NCI-H345 treated with DMSO at 0.1 percent for 48 hours (cell line): ENCODE data around the gene ADGRV1.

ENCODE experiments used
- DNase-seq: peaks from one replicate; lab custom pipeline; 2025; ENCODE audit not compliant: unreplicated experiment; lab: John Stamatoyannopoulos, UW

The ADGRV1 gene, protein sequence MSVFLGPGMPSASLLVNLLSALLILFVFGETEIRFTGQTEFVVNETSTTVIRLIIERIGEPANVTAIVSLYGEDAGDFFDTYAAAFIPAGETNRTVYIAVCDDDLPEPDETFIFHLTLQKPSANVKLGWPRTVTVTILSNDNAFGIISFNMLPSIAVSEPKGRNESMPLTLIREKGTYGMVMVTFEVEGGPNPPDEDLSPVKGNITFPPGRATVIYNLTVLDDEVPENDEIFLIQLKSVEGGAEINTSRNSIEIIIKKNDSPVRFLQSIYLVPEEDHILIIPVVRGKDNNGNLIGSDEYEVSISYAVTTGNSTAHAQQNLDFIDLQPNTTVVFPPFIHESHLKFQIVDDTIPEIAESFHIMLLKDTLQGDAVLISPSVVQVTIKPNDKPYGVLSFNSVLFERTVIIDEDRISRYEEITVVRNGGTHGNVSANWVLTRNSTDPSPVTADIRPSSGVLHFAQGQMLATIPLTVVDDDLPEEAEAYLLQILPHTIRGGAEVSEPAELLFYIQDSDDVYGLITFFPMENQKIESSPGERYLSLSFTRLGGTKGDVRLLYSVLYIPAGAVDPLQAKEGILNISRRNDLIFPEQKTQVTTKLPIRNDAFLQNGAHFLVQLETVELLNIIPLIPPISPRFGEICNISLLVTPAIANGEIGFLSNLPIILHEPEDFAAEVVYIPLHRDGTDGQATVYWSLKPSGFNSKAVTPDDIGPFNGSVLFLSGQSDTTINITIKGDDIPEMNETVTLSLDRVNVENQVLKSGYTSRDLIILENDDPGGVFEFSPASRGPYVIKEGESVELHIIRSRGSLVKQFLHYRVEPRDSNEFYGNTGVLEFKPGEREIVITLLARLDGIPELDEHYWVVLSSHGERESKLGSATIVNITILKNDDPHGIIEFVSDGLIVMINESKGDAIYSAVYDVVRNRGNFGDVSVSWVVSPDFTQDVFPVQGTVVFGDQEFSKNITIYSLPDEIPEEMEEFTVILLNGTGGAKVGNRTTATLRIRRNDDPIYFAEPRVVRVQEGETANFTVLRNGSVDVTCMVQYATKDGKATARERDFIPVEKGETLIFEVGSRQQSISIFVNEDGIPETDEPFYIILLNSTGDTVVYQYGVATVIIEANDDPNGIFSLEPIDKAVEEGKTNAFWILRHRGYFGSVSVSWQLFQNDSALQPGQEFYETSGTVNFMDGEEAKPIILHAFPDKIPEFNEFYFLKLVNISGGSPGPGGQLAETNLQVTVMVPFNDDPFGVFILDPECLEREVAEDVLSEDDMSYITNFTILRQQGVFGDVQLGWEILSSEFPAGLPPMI (N-terminal part only)

DNA sequence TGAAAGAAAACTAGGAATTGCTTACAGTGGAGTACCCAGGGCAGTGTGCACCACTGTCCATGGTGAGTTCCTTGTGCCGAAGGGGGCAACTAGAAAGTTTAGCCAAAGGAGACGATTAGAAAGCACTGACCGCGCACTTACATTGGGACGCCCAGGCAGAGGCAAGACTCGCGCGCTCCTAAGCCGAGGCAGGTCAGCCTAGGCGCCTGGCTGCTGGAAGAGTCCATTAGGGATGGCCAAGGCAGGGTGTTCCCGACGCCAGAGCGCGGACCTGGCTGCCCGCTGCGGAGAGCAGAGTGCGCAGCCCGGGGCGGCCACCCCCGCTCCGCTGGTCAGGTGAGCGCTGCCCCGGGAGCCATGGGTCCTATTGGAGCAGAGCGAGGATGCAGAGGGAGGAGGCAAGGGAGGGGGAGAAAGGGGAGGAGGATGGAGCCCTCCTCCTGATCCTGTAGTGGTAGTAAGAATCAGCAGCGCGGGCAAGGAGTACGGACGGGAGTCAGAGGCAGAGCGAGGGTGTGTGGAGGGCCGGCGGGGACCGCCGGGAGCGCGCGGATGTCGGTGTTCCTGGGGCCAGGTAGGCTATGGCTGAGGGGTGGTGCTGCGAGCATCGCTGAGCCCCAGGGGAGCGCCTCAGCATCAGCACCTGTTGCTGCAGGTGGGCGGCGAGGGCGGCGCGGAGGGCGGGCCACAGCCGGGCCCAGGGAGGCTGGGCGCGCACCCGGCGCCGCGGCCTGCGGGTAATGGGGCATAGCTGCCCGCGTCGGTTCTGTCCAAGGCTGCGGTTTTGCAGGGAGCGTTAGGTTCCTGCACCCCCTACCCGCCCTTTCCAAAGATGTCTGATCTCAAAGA, at the start of gene ADGRV1:
Gene ADGRV1, plus strand, starts transcription at position 454 of the 849 bp plus-strand sequence. Its CDS starts 99 bp downstream, at position 553.
- DNase-seq: peak; percentile 88

DNA sequence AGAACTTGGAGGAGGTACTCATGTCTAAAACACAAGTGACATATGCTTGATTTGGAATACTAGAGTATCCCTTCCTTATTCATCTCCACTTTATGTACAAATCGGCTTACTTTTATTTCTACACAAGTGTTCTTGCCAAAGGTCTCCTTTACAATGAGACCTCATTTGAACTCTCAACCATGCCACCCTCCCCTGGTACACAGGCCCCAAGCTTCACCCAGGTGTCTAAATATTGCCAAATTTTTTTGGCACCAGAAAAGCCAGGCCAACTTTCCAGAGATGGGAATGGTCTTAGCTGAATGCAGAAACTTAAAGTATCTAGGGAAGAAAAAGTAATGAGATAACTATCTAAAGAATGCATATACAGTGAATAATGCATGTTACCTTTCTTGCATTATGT, 48.2 kb upstream of the ADGRV1 start:
- DNase-seq: no peak

DNA sequence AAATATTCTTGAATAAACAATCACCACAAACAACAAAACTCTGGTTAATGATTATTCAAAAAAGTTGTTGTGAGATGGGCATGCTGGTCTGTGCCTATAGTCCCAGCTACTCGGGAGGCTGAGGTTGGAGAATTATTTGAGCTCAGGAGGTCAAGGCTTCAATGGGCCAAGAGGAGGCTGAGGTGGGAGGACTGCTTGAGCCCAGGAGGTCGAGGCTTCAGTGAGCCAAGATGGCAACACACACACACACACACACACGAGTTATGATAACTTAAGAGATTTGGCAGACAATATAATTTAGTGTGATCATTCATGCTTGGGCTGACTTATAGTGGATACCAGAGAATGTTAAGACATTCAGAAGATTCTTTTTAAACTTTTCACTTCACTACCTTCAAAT, 44.1 kb upstream of the ADGRV1 start:
- no peak for DNase-seq

DNA sequence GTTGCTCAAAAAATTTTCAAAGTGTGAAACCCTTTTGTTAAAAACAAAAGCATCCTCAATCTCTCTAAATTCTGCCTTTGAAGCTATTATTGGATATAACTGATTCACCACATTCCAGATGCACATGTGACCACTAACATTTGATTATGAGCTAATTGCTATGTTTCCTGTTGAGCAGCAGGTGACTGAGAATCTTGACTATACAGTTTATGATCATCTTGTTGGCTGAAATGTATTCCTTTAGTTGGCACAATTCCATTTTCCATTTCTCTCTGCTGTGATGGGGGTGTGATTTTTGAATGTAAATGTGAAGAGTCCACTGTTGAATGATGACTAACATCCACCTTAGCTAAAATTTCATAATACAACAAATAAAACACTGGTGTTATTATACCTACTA, 39.9 kb upstream of the ADGRV1 start:
- DNase-seq: peak; percentile 82

DNA sequence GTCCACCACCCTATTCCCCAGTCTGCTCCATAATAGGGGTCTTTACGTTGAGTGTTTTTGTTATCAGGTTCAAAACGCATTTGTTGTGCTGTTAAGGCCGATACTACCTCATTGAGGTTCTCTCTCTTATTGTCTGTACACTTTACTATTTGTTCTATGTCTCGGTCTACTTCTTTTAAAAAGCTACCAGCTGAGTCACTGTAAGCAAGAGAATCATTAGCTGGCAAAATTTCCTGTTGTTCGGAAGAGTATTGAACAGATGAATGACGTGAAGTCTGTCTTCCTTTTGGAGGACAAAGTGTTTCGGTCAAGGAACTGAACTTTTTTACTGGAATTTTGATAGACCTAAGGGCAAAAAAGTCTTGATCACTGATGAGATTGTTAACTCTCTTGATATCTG, 39.5 kb upstream of the ADGRV1 start:
- DNase-seq: peak; percentile 86

DNA sequence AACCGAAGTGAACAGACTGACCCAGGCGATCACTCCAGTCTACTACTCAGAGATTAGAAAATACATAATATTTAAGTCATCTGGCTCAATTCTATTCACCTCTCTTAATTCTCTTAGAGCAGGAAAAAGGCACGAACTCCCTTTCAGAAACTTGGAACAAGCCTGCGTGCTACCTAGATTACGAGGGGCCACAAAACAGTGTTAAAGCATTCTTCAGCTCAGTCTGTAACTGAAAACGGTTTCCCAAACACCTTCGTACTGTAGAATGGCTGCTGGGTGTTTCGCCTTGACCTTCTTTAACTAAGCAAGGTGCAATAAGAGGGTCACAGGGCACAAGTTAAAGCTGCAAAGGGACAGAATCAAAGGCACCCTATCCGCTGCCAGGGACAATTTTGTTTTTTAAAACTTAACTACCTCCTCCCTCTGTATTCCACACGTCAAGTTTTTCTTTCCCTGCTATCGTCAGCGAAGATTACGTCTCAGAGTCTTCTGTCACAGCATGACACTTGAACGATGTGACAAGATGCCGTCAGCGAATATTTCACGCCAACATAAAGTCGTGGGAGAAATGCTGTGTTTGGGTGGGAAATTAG, 29.9 kb upstream of the ADGRV1 start:
- DNase-seq: no peak

DNA sequence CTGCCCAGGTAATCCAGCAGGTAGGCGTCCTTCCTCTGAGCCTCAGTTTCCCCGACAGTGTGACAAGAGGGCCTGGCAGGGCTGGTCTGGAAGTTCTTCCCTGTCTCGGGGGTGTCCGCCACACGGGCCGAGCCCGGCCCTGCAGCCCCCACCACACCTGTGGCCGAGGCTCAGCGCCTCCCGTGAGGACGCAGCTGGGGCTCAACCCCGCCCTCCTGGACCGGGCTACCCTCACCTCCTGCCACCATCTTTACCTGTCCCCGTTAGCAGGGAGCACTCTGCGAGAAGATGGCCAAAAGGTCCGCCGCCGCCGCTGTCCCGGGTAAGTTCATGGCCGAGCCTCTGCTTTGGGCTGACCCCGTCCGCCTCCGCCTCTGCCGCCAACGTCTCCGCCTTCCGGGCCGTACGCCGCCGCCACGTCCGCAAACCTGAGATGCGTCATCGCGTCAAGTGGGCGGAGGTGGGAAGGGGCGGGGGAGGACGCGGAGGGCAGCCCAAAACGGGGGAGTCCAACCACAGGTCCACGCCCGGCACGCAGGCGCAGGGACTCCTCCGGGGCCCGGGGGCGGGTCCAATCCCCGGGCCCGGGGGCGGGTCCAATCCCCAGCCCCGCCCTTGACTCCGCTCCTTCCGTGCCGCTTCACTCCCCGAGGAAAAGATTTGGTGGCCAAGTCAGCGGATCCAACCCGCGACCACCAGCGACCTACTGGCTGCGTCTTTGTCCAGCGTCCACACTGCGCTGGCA, 29.2 kb upstream of the ADGRV1 start, which contains the start of gene LYSMD3:
Gene LYSMD3, minus strand, starts transcription at position 391 of the 745 bp plus-strand sequence. CDS start 4,295 bp downstream, outside the sequence.
- peak; percentile 77 for DNase-seq

DNA sequence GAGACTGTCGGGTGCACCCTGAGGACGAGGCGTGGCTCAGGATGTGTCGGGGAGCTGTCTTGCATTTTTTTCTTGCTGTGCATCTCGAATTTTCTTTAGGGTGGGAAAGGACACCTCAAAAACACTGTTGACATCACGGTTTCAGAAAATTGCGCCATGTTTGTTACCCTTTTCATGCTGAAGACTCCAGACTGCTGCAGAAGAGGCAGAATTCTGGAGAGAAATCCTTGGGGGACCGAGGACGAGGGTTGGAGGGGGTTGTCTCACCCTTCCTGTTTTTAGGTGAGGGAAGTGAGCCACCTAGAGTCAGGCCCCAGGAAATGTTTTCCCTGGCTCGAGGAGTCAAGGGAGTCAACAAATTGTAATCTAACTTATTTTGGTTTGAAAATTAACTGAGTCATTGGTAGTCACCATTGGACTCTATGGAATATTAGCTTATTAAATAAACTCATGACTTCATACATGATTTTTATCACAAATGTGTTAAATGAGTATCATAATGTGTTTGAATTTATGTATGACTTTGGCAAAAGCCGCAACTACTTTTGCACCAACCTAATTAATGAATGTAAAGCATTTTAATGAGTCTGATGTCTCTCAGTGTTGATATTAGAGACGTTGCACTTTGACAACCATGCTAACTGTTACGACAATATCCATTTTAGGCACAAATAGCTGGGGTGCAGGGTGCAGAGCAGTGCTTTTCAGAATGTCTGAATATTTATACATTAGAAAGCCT, 28.5 kb upstream of the ADGRV1 start:
- peak; percentile 47 for DNase-seq

DNA sequence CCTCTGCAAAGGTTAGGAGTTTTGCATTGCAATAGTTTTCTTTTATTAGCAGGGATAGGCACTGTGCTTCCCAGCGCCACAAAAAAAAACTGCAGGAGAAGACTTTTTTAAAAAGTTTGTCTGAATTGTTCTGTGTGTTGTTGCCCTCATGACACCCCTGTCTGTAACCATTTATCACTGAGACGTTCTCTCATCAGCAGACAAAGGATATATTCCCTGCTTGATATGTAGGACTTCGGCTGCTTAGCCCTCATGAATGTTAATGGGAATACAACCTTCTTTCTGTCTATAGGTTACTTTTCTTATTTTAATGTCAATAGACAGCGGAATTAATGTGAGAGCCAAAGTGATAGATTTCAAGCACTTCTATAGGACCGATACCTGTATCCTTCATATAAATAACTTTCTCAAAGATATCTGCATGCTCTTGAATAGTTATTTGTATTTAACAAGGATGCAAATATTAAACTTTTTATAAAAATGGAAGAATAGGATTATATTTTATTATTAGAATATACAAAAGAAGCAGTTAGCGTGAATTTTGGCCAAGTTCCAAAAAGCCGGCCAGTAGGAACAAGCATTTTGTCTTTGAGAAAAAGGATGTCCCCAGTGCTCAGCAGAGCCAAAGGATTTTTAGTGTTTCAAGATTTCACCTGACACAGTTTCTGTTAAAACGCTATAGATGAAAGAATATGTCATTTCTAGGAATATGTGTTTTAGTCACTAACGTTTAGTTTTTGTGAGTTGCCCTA, 27.7 kb upstream of the ADGRV1 start:
- no peak for DNase-seq

DNA sequence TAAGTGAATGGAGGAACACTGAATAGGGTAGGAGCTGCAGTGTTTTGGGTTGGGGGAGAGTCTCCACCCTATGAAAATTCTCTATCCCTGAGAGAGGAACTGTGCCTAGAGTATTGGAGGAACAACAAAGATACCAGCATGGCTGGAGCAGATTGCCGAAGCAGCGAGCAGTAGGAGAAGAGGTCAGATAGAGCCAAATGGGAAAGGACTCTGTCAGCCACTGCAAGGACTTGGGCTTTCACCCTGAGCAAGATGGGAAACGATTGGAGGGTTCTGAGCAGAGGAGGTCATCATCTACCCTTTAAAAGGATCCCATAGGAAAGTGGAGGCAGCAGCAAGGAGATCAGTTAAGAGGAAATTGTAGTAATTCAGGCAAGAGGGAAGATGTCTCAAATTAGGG, 24.8 kb upstream of the ADGRV1 start:
- DNase-seq: no peak

DNA sequence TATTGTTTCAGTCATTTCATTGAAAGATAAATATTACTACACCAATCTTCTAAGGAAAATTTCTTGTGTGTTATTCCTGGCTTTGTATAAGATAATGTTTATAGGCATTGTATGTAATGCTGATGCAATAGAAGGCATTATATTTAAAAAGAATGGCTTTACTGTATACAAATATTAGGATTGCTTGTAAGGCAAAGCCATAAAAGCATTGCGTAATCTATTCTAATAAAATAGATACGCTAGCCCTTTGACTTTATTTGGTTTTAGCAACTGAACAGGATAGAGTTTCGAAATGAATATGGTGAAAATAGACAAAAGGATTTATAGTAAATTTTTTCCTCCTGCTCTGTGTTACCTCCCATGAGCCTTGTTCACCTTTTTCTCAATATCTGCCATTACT, 23.7 kb upstream of the ADGRV1 start:
- no peak for DNase-seq

DNA sequence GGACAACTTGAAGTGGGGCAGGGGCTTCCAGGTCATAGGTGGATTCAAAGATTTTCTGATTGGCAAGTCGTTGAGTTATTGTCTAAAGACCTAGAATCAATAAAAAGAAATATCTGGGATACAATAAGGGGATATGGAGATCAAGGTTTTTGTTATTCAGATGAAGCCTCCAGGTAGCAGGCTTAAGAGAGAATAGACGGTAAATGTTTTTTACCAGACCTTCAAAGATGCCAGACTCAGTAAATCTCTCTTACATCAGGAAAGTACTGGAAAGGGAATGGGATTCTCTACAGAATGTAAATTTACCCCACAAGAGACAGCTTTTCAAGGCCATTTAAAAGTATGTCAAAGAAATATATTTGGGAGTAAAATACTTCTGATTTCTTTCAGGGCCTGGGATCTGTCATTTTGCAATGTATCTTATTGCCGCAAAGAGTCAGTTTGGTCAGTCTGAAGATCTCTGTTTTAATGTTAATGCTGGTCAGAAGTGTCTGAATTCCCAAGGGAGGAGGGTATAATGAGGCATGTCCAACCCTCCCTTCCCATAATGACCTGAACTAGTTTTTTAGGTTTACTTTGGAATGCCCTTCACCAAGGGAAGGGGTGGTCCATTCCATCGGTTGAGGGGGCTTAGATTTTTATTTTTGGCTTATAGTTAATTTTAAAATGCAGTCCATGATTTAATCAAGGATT, 15.6 kb upstream of the ADGRV1 start:
- DNase-seq: no peak

DNA sequence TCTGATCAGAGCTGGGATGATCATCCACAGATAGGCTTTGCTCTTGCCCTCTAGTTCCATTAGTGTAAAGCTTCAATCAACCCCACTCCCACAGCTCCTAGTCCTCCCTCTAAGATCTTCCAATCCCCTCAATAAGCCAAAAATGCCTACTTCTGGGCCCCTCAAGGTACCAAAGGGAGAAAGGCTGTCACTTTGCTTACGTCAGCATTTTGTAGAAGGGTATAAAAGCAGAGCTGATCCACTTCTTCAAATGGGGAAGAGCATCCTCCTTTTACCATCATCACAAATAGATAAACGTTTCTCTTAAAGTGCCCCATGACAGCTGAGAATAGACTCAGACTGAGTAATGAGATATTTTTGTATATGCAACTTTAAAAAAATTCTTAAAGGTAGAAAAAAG, 13.1 kb upstream of the ADGRV1 start:
- DNase-seq: no peak

DNA sequence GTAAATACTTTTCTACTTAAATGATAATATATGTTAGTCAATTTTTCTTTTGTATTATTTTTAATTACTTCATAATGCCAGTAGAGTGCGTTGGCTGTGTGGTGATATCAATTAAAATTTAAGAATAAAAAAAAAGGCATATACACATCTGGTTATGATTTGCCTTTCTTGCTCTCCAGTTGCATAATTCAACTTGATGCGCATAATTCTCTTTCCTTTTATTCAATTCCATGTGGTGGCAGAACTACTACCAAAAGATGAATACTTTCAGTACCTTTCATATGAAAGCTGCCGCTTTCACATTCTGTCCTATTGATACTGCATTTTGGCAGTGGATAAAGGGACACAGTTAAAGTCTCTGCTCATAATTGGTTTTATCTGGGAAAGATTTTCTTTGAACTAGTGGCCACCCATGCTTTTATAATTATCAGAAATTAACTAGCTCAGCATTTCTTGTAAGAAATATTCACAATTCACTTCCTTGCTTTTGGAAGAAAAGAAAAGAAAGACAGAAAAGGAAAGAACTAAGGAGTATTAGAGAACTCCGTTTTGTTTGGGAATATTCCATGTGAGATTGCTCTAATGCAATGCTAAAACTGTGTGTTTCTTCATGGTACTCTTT, 12.3 kb upstream of the ADGRV1 start:
- DNase-seq: no peak

DNA sequence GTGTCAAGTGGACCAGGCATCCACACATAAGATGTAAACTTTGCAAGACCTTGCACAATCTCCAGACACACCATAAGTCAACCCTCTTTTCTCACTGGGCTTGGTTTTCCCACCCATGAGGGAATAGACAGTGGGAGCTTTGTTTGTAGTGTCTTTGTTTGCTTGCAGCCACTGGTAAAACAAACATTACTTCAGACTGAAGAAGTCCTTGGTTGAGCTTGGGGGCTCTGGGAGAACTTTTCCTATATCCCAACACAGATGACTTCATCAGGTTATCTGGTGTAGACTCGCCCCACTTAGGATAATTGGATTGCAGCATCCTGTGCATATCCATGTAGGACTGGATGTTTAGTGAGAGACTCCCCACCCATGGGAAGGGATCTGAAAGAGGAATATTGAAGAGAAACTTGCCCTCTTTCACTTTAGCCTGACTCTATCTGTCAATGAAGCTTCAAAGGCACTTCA, 11.5 kb upstream of the ADGRV1 start:
- no peak for DNase-seq

DNA sequence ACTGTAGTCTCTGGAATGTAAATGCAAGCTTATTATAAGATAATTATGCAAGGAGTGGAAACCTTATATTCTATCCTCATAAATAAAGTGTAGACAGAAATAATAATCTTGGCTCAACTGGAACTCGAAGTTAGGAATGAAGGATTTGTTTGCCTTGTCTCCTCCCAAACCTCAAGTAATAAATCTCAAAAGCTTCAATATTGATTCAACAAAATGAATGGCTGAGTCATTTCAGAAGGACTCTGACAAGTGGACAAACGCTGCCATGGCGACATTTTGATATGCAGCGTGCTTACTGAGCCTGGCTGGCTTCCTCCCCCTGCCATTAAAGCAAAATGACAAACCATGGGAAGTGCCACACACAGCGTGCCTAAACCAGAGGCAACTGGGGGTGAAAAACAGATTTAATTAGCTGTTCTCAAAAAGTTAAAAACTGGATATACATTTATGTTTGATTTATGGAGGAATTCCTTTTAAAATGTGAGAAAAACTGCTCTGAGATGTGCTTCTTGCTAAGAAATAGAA, 10.5 kb upstream of the ADGRV1 start:
- peak; percentile 48 for DNase-seq
